GM12874 (cell line): ENCODE data around the gene PPIA.

Source experiments
- TF ChIP-seq, protein P1 (sequence below): IDR thresholded peaks from 2 replicates; pipeline ENCODE4 v1.5.1; 2011; ENCODE audit warnings: low read depth, mild to moderate bottlenecking, control low read depth, low read length, moderate library complexity; ENCODE audit not compliant: insufficient read depth

PPIA gene

DNA sequence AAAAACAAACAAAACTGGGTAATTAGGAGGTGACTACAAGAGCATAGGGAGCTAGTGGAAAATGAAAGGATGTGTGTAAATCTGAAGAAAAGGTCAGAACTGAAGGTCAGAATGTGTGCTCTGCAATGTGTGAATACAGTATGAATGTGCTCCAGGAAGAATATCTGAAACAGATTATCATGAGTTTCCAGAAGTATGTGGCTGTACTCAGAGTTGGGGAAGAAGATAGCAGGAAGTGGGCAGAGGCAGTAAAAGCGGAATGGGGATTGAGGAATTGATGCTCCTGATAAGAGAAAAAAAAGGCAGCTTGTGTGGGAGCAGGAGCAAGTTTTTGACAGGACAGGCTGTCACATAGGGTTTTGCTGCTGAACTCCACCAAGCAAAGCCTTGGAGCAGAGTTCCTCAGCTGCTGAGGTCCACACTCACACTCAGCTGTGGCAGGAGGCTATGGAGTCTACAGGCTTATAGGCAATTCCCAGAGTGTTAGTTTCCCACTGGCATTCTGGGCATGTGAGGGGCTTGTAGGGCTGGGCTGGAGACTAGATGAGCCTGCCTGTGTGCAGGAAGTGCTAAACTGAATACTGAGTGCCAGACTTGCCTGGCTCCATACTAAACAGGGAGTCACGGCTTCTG, 28.5 kb downstream of the PPIA start:
- TF ChIP-seq, protein P1, sequence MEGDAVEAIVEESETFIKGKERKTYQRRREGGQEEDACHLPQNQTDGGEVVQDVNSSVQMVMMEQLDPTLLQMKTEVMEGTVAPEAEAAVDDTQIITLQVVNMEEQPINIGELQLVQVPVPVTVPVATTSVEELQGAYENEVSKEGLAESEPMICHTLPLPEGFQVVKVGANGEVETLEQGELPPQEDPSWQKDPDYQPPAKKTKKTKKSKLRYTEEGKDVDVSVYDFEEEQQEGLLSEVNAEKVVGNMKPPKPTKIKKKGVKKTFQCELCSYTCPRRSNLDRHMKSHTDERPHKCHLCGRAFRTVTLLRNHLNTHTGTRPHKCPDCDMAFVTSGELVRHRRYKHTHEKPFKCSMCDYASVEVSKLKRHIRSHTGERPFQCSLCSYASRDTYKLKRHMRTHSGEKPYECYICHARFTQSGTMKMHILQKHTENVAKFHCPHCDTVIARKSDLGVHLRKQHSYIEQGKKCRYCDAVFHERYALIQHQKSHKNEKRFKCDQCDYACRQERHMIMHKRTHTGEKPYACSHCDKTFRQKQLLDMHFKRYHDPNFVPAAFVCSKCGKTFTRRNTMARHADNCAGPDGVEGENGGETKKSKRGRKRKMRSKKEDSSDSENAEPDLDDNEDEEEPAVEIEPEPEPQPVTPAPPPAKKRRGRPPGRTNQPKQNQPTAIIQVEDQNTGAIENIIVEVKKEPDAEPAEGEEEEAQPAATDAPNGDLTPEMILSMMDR: no peak

DNA sequence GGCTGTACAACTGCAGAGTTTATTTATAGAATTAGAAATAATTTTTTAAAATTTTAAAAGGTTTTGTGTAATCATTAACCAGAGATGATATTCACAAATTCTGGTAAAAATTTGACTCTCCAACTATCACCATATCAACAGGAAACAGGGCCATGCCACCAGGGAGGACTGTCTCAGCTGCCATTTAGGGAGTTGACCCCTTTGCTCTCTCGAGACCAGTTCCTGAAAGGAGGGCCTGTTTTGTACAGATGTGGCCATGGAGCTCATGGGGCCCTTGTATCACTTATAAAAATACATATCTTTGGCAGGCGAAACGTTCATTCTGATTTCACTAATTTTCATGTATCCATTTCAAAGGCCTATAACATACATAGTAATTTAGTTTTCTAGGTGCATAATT, 31.1 kb downstream of the PPIA start:
- TF ChIP-seq, protein P1: no peak

DNA sequence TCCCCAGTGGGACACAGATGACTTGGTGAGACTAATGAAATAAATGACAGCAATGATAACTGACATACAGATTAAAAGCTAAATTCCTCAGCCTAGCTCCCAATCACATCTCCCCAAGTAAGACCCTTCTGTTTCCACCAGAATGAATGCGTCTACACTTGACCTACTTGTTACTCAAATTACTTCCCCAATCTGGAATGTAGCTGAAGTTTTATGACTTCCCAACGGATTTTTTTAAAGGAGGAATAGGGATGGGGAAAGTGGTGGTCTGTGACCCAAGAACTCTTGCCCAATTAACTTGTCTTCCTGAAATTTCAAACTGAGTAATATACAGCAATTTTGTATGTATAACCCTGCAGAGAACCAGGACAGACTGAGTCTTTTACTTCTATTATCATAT, 42.3 kb downstream of the PPIA start:
- TF ChIP-seq, protein P1: no peak

DNA sequence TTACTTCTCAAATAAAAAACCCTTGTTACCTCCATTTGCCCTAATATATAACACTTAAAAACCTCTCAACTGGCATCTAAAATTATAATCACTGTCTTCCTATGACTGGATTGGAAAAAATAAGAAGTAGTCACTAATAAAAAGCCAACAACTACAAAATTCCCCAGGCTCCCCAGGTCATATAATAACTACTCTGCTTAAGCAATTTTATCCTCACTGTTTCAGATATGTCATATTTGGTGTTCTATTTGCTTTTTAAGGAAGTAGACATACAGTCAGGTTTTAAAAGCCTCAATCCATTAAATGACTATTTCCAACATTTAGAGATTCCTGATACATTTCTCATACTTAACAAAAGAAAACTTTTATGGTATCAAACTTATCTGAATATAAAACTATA, 49.0 kb downstream of the PPIA start:
- TF ChIP-seq, protein P1: no peak

DNA sequence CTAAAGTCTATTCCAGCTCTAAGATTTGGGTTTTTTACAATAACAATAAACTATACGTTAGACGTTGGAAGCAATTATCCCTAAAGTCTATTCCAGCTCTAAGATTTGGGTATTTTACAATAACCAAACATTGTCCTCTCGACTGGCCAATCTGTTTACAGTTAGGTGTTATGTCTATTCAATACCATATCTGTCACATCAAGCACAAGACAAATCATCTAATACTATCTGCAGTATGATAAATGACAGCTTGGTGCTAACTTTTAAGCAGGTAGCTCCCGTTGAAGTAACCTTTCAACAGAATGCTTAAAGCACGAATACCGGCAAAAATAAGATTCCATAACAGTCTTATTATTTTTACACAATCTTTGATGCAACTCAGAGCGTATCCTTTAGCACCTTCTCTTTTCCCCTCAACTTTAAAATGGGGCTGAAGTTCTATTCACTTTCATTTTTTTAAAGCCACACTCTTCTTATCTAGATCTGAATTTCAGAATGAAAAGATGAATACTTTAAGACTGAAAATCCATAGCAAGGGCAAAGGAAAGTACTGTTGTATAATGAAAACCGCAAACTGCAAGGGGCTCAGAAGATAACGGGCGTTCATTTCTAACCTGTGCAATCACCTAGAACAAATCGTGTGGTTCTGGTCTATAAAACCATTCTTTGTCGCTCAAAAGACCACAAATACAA, 50.5 kb downstream of the PPIA start:
- TF ChIP-seq, protein P1: no peak

- TF ChIP-seq, protein P1: peak; percentile 94
Measured at GRCh38 chr7:44847509-44847919, 51.0 kb downstream of the PPIA start.

GRCh38 chr7:44847920-44848634, 51.6 kb downstream of the PPIA start, which contains the start of gene H2AZ2:
TSS of gene H2AZ2 (minus strand) at chr7:44848087. CDS start at chr7:44847971, 116 bp downstream.
- TF ChIP-seq, protein P1: no peak
